ENCODE data around the gene PALD1.

DNA sequence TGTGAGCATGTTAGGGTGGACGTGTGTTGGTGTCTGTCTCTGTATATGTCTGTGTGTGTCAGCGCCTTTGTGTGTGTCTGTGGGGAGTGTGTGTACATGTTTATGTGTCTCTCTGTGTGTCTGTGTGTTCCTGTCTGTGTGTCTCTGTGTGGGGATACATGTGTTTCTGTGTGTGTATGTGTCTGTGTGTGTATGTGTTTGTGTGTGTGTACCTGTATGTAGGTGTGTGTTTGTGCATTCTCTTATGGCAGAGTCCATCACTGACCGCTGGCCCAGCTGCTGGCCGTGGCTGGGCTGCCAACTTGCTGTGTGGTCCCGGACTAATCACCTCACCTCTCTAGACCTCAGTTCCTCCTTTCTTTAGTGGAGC is 54.6 kb downstream of the PALD1 start:
- TF ChIP-seq, protein P1, sequence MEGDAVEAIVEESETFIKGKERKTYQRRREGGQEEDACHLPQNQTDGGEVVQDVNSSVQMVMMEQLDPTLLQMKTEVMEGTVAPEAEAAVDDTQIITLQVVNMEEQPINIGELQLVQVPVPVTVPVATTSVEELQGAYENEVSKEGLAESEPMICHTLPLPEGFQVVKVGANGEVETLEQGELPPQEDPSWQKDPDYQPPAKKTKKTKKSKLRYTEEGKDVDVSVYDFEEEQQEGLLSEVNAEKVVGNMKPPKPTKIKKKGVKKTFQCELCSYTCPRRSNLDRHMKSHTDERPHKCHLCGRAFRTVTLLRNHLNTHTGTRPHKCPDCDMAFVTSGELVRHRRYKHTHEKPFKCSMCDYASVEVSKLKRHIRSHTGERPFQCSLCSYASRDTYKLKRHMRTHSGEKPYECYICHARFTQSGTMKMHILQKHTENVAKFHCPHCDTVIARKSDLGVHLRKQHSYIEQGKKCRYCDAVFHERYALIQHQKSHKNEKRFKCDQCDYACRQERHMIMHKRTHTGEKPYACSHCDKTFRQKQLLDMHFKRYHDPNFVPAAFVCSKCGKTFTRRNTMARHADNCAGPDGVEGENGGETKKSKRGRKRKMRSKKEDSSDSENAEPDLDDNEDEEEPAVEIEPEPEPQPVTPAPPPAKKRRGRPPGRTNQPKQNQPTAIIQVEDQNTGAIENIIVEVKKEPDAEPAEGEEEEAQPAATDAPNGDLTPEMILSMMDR (IDR thresholded peaks at IDR 0.05), result no peak
- no peak for TF ChIP-seq POLR2A (IDR thresholded peaks at IDR 0.05)
- TF ChIP-seq EP300 (IDR thresholded peaks at IDR 0.05), result no peak

All from sigmoid colon (tissue), 4 donors.